Uterus (tissue), 4 donors: ENCODE data around the gene CCNB3. TPM values are rescaled to one million over a fixed set of nuclear protein-coding genes. Genes with fewer than 3 reads are reported as not detected.

ENCODE experiments used
- DNase-seq, 2 donors: peaks; one replicate each; pipeline ENCODE4 v3.0.0-alpha.2; 2019 to 2020
- H3K27ac ChIP-seq, 2 donors: fragments of 200-600 bp; sonication (generic); 1 replicate in 1 of 2; 2 replicates in 1 of 2; pipeline ENCODE4 v1.5.1; 2016 to 2018
- H3K27me3 ChIP-seq, 2 donors: fragments of 200-600 bp; sonication (generic); one replicate each; pipeline ENCODE4 v1.5.1; 2018 to 2019; ENCODE audit warnings: control low read depth in 1 of 2
- H3K36me3 ChIP-seq, 2 donors: fragments of 200-600 bp; sonication (generic); one replicate each; pipeline ENCODE4 v1.5.1; 2019; ENCODE audit warnings: control low read depth in 1 of 2
- H3K4me1 ChIP-seq, 2 donors: fragments of 200-600 bp; sonication (generic); one replicate each; pipeline ENCODE4 v1.5.1; 2018 to 2019; ENCODE audit warnings: control low read depth in 1 of 2
- H3K4me3 ChIP-seq, 2 donors: fragments of 200-600 bp; sonication (generic); 1 replicate in 1 of 2; 2 replicates in 1 of 2; pipeline ENCODE4 v1.5.1; 2018 to 2019; ENCODE audit warnings: mild to moderate bottlenecking in 1 of 2
- H3K9me3 ChIP-seq, 2 donors: fragments of 200-600 bp; sonication (generic); one replicate each; pipeline ENCODE4 v1.5.1; 2019; ENCODE audit warnings: control low read depth in 1 of 2
- CTCF ChIP-seq, 4 experiments: fragments of 200-600 bp in 2 of 4; fragments of 450-650 bp in 2 of 4; sonication (generic) in 2 of 4; IDR thresholded peaks; one replicate each; pipeline ENCODE4 v1.5.1; 2016 to 2019; ENCODE audit warnings: antibody characterized with exemption in 4 of 4, mild to moderate bottlenecking in 2 of 4, moderate library complexity in 1 of 4
- POLR2A ChIP-seq, 2 donors: fragments of 450-650 bp; IDR thresholded peaks; one replicate each; pipeline ENCODE4 v1.6.1; 2016; ENCODE audit warnings: antibody characterized with exemption in 2 of 2, mild to moderate bottlenecking in 1 of 2, moderate library complexity in 1 of 2
- intact Hi-C: fragments of 100-400 bp; cut with DNase I; formaldehyde crosslinking; loops from one replicate; pipeline ENCODE4 v1.15.1; 2023; ENCODE audit warnings: low total_unique reads
- total RNA-seq, 4 donors: library from RNA; depleted of rRNA in 3 of 4; stranded (reverse); fragments of >200 nt in 3 of 4; gene quantifications; one replicate each; pipeline versions ENCODE4 v1.1.0 to v1.2.4, GENCODE V29; 2014 to 2023
- donor health status: DM: yes; HTN: yes; CAD: no.

The CCNB3 gene
- total RNA-seq, 4 donors from 2014 or later = 0.09 to 0.48 (median 0.26) TPM; not detected in 1

- intact Hi-C loops = no loop called here
- Histone ChIP-seq H3K27ac (peak overlapping the region; percentile 39 to 54), H3K4me3 (no peak overlapping the region), H3K36me3 (no peaks in the 10 kb centered on the region), H3K9me3 (no peaks in the 10 kb centered on the region), H3K4me1 (no peaks in the 10 kb centered on the region), H3K27me3 (no peaks in the 10 kb centered on the region)
- no peak for DNase-seq
- TF ChIP-seq CTCF (IDR thresholded peaks at IDR 0.05) = no peak
- TF ChIP-seq POLR2A (IDR thresholded peaks at IDR 0.05) = no peak
Observed at GRCh38 chrX:50188859-50189600, 15.5 kb upstream of the CCNB3 start.

DNA sequence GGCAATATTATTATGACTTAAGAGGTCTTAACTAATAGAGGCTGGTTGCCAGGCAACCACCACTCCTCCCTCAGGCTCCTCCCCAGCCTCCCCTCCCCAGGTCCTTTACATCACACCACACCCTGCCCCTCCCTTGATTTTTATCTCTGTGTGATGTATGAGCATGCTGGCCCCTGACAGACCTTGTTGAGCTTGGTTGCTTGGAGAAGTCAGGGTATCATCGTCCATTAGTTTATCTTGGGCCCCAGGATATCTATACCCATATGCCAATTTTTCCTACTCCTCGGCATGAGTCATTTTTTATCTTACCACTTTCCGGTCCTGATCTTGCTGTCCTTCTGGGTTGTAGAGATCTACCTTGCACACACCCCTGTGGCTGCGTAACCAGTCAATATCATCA lies 6.2 kb upstream of the CCNB3 start:
- DNase-seq = no peak
- TF ChIP-seq CTCF (IDR thresholded peaks at IDR 0.05) = no peak
- TF ChIP-seq POLR2A (IDR thresholded peaks at IDR 0.05) = no peak

DNA sequence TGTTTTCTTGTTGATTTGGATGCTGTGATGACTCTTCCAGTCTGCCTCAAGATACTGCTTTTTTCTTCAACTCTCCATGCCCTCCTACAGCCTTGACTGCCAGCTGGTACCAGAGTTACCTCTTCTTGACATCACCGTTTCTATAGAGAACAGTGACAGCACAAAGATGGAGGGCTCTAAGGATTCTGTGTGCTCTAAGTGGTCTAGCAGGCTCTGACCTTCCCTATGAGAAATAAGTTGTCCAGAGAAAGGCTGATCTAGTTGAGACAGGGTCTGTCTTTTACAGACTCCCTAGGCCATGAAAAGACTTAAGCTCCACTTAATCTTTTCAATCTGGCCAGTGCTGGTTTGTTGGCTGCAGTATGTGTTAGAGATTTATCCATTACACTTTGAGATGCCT lies 3.7 kb upstream of the CCNB3 start, which contains the start of gene AKAP4:
Gene AKAP4 (minus strand): TSS at position 101 of the 400 bp plus-strand sequence. CDS start 118 bp downstream, outside the sequence.
- H3K4me1 ChIP-seq = no peaks in the 10 kb centered on the region
- H3K27me3 ChIP-seq = no peaks in the 10 kb centered on the region
- intact Hi-C loops = no loop called here
- H3K27ac ChIP-seq = peak within 1 kb of the TSS in 1 of 2 donors; percentile 37
- no peaks in the 10 kb centered on the region for H3K9me3 ChIP-seq
- TF ChIP-seq POLR2A (IDR thresholded peaks at IDR 0.05) (no peak), CTCF (IDR thresholded peaks at IDR 0.05) (no peak)
- no peaks in the 10 kb centered on the region for H3K36me3 ChIP-seq
- H3K4me3 ChIP-seq = no peak within 1 kb of the TSS
- DNase-seq = no peak

More for the DNA sequence above, 6.2 kb upstream of the CCNB3 start:
- no peak overlapping the region for H3K4me3 ChIP-seq
- no peaks in the 10 kb centered on the region for H3K9me3 ChIP-seq
- H3K27ac ChIP-seq = no peak overlapping the region
- H3K27me3 ChIP-seq = no peaks in the 10 kb centered on the region
- intact Hi-C loops = no loop called here
- no peaks in the 10 kb centered on the region for H3K36me3 ChIP-seq
- no peaks in the 10 kb centered on the region for H3K4me1 ChIP-seq

- Histone ChIP-seq H3K4me3 (no peak overlapping the region), H3K4me1 (no peaks in the 10 kb centered on the region), H3K27ac (peak overlapping the region in 1 of 2 donors; percentile 16), H3K9me3 (no peaks in the 10 kb centered on the region), H3K36me3 (no peaks in the 10 kb centered on the region), H3K27me3 (no peaks in the 10 kb centered on the region)
- intact Hi-C loops = no loop called here
- no peak for DNase-seq
- TF ChIP-seq POLR2A (IDR thresholded peaks at IDR 0.05) (no peak), CTCF (IDR thresholded peaks at IDR 0.05) (no peak)
Observed at GRCh38 chrX:50202539-50202938, 2.0 kb upstream of the CCNB3 start.

- H3K9me3 ChIP-seq = no peaks in the 10 kb centered on the region
- no peak for TF ChIP-seq POLR2A (IDR thresholded peaks at IDR 0.05)
- TF ChIP-seq CTCF (IDR thresholded peaks at IDR 0.05) = no peak
- intact Hi-C loops = no loop called here
- H3K27ac ChIP-seq = no peak overlapping the region
- no peaks in the 10 kb centered on the region for H3K4me1 ChIP-seq
- no peaks in the 10 kb centered on the region for H3K36me3 ChIP-seq
- no peaks in the 10 kb centered on the region for H3K27me3 ChIP-seq
- DNase-seq = no peak
- H3K4me3 ChIP-seq = no peak overlapping the region
Observed at GRCh38 chrX:50206753-50207152, 2.2 kb downstream of the CCNB3 start.
